Lower lobe of right lung (tissue), 2 donors: Measurements from ENCODE around the gene TMEM89. TPM values are rescaled to one million over a fixed set of nuclear protein-coding genes. Genes with fewer than 3 reads are reported as not detected.
A peak's percentile ranks its signal among the peaks of the same experiment; 100 is the strongest.

Source experiments
- ATAC-seq, 2 donors: fragments of 200-7000 bp; cut with Tn5 transposase; one replicate each; pipeline ENCODE4 v1.9.1; 2020 to 2022; ENCODE audit warnings: mild to moderate bottlenecking in 2 of 2, moderate library complexity in 2 of 2
- DNase-seq: peaks from one replicate; pipeline ENCODE4 v3.0.0-alpha.2; 2020
- H3K27ac ChIP-seq: fragments of 200-600 bp; one replicate; pipeline ENCODE4 v1.8.0; 2022
- H3K27me3 ChIP-seq: fragments of 200-600 bp; one replicate; pipeline ENCODE4 v1.8.0; 2022; ENCODE audit warnings: low read depth
- H3K36me3 ChIP-seq: fragments of 200-600 bp; one replicate; pipeline ENCODE4 v1.8.0; 2022; ENCODE audit warnings: mild to moderate bottlenecking
- H3K4me1 ChIP-seq: fragments of 200-600 bp; one replicate; pipeline ENCODE4 v1.8.0; 2022
- H3K4me3 ChIP-seq: fragments of 200-600 bp; one replicate; pipeline ENCODE4 v1.8.0; 2022; ENCODE audit warnings: mild to moderate bottlenecking
- H3K9me3 ChIP-seq: fragments of 200-600 bp; one replicate; pipeline ENCODE4 v1.8.0; 2022
- CTCF ChIP-seq: fragments of 200-600 bp; IDR thresholded peaks from one replicate; pipeline ENCODE4 v1.8.0; 2022; ENCODE audit warnings: antibody characterized with exemption, mild to moderate bottlenecking
- intact Hi-C: fragments of 100-400 bp; cut with DNase I; formaldehyde crosslinking; loops from one replicate; pipeline ENCODE4 v1.11.0; 2022
- total RNA-seq: library from RNA; stranded (reverse); fragmentation: NEBNext Ultra II Directional; extraction: Animal tissue kit (Norgen Biotek cat#: 25700); gene quantifications from one replicate; pipeline ENCODE4 v1.2.1, GENCODE V29; 2021
- donor health status: DM: no; HTN: yes; CAD: no; lungs with severe emphysema.

The TMEM89 gene
- total RNA-seq, 1 donor from 2014 or later = not detected

GRCh38 chr3:48607519-48607918 is 14.1 kb downstream of the TMEM89 start:
- no peak overlapping the region for H3K4me3 ChIP-seq
- H3K27ac ChIP-seq = no peak overlapping the region
- no peaks in the 10 kb centered on the region for H3K9me3 ChIP-seq
- no peak for TF ChIP-seq CTCF
- no peak for DNase-seq
- intact Hi-C loops = no loop called here
- H3K4me1 ChIP-seq = peaks cover 23% of the 10 kb centered on the region
- H3K27me3 ChIP-seq = no peaks in the 10 kb centered on the region
- peaks cover 52% of the 10 kb centered on the region for H3K36me3 ChIP-seq
- ATAC-seq = no peak

- Histone ChIP-seq H3K36me3 (peaks cover 92% of the 10 kb centered on the region), H3K27me3 (no peaks in the 10 kb centered on the region), H3K4me3 (no peak overlapping the region), H3K9me3 (no peaks in the 10 kb centered on the region), H3K4me1 (no peaks in the 10 kb centered on the region), H3K27ac (no peak overlapping the region)
- no peak for DNase-seq
- intact Hi-C loops = no loop called here
- no peak for TF ChIP-seq CTCF
- no peak for ATAC-seq
Measured at GRCh38 chr3:48601622-48601994, 20.0 kb downstream of the TMEM89 start.

GRCh38 chr3:48600711-48601621 is 20.6 kb downstream of the TMEM89 start:
- Histone ChIP-seq H3K4me3 (no peak overlapping the region), H3K4me1 (no peaks in the 10 kb centered on the region), H3K36me3 (peaks cover 86% of the 10 kb centered on the region), H3K27ac (no peak overlapping the region), H3K9me3 (no peaks in the 10 kb centered on the region), H3K27me3 (no peaks in the 10 kb centered on the region)
- no peak for TF ChIP-seq CTCF
- intact Hi-C loops = no loop called here
- ATAC-seq (no peak), DNase-seq (no peak)

- no peak overlapping the region for H3K27ac ChIP-seq
- no peaks in the 10 kb centered on the region for H3K4me1 ChIP-seq
- DNase-seq (no peak), ATAC-seq (no peak)
- peaks cover 5% of the 10 kb centered on the region for H3K27me3 ChIP-seq
- TF ChIP-seq CTCF = no peak
- H3K9me3 ChIP-seq = no peaks in the 10 kb centered on the region
- H3K4me3 ChIP-seq = no peak overlapping the region
- intact Hi-C loops = no loop called here
- H3K36me3 ChIP-seq = peaks cover 73% of the 10 kb centered on the region
Measured at GRCh38 chr3:48599509-48600285, 21.9 kb downstream of the TMEM89 start.

- Histone ChIP-seq H3K27ac (peak overlapping the region; percentile 60), H3K27me3 (peaks cover 10% of the 10 kb centered on the region), H3K4me1 (no peaks in the 10 kb centered on the region), H3K36me3 (peaks cover 67% of the 10 kb centered on the region), H3K4me3 (no peak overlapping the region), H3K9me3 (no peaks in the 10 kb centered on the region)
- ATAC-seq = no peak
- DNase-seq = no peak
- no peak for TF ChIP-seq CTCF
- intact Hi-C loops = no loop called here
Measured at GRCh38 chr3:48599077-48599501, 22.5 kb downstream of the TMEM89 start.
